Measurements from ENCODE around the gene CCBE1. TPM values are rescaled to one million over a fixed set of nuclear protein-coding genes. Genes with fewer than 3 reads are reported as not detected.

Gene CCBE1
- 1 to 10 TPM; 2.2 to 7.7 (median 4.1) TPM for total RNA-seq

GRCh38 chr18:59697236-59697932 lies at the start of gene CCBE1:
TSS of gene CCBE1 (minus strand) at chr18:59697423.
- WGBS, 2 donors (ENCODE audit: low coverage in 1 of 2) = 1 to 3% methylated on average over 4 to 21 of the region's 46 CpGs
- peaks cover 0 to 32% (median 16%) of the 10 kb centered on the region in 3 donors for H3K4me1 ChIP-seq

DNA sequence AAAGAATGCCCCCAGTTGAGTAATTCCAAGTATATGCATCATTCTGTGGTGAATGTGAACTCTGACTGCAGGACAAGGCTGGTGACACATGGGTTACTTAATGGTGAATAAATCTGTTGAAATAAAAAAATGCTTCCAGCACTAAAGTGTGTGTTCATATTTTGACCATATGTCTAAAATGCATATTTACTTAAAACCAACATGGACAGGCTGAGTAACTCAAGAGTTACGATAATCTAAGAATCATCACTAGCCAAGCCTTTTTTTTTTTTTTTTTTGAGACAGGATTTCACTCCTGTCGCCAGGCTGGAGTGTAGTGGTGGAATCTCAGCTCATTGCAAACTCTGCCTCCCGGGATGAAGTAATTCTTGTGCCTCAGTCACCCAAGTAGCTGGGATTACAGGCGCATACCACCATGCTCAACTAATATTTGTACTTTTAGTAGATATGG lies 47.1 kb upstream of the CCBE1 start:
- peaks cover 0 to 7% (median 0%) of the 10 kb centered on the region in 3 donors for H3K9me3 ChIP-seq
- no peak overlapping the region for H3K27ac ChIP-seq
- ATAC-seq = no peak
- TF ChIP-seq POLR2AphosphoS5 (IDR thresholded peaks at IDR 0.05) (no peak), EP300 (IDR thresholded peaks at IDR 0.05) (no peak), POLR2A (IDR thresholded peaks at IDR 0.05) (no peak)
- TF ChIP-seq, protein P1, sequence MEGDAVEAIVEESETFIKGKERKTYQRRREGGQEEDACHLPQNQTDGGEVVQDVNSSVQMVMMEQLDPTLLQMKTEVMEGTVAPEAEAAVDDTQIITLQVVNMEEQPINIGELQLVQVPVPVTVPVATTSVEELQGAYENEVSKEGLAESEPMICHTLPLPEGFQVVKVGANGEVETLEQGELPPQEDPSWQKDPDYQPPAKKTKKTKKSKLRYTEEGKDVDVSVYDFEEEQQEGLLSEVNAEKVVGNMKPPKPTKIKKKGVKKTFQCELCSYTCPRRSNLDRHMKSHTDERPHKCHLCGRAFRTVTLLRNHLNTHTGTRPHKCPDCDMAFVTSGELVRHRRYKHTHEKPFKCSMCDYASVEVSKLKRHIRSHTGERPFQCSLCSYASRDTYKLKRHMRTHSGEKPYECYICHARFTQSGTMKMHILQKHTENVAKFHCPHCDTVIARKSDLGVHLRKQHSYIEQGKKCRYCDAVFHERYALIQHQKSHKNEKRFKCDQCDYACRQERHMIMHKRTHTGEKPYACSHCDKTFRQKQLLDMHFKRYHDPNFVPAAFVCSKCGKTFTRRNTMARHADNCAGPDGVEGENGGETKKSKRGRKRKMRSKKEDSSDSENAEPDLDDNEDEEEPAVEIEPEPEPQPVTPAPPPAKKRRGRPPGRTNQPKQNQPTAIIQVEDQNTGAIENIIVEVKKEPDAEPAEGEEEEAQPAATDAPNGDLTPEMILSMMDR (IDR thresholded peaks at IDR 0.05) = no peak
- 50 to 67% methylated on average over 2 to 4 of the region's 4 CpGs for WGBS, 2 donors (ENCODE audit: low coverage in 1 of 2)
- H3K4me3 ChIP-seq = no peak overlapping the region
- no peaks in the 10 kb centered on the region for H3K36me3 ChIP-seq
- no peaks in the 10 kb centered on the region for H3K4me1 ChIP-seq
- H3K27me3 ChIP-seq = no peaks in the 10 kb centered on the region

More at GRCh38 chr18:59697236-59697932, at the start of gene CCBE1:
- Histone ChIP-seq H3K36me3 (no peaks in the 10 kb centered on the region), H3K27ac (peak within 1 kb of the TSS in 1 of 4 donors; percentile 19), H3K27me3 (peaks cover 55% of the 10 kb centered on the region), H3K4me3 (peak within 1 kb of the TSS; percentile 16 to 53), H3K9me3 (no peaks in the 10 kb centered on the region)
- TF ChIP-seq, protein P1 (IDR thresholded peaks at IDR 0.05) = peak; percentile 29 to 86 (median 51)
- TF ChIP-seq POLR2A (IDR thresholded peaks at IDR 0.05) (no peak), EP300 (IDR thresholded peaks at IDR 0.05) (no peak), POLR2AphosphoS5 (IDR thresholded peaks at IDR 0.05) (no peak)
- peak; percentile 85 for ATAC-seq

DNA sequence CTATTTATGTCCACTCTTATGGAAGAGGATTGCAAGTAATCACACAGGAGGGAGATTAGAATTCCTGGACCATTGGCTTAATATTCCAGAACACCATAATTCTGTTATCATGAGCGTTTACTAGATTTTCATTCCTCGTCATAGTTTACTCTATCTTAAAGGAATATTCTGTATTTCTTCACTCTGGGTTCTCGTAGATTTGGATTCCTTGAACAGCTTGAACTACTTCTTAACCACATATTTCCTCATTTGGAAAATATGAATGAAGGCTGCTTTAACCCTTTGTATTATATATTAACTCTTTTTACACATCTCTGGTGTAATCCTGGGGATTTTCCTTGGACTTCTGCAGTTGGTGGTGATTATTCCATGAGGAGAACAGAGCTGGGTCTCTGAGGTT lies 46.3 kb upstream of the CCBE1 start:
- H3K4me1 ChIP-seq = no peaks in the 10 kb centered on the region
- no peaks in the 10 kb centered on the region for H3K27me3 ChIP-seq
- TF ChIP-seq POLR2A (IDR thresholded peaks at IDR 0.05) (no peak), POLR2AphosphoS5 (IDR thresholded peaks at IDR 0.05) (no peak), EP300 (IDR thresholded peaks at IDR 0.05) (no peak)
- TF ChIP-seq, protein P1 (IDR thresholded peaks at IDR 0.05) = no peak
- peaks cover 0 to 7% (median 0%) of the 10 kb centered on the region in 3 donors for H3K9me3 ChIP-seq
- no peaks in the 10 kb centered on the region for H3K36me3 ChIP-seq
- H3K4me3 ChIP-seq = no peak overlapping the region
- no peak overlapping the region for H3K27ac ChIP-seq
- WGBS, 2 donors (ENCODE audit: low coverage in 1 of 2) = 59 to 87% methylated on average over 2 to 3 of the region's 3 CpGs
- no peak for ATAC-seq

DNA sequence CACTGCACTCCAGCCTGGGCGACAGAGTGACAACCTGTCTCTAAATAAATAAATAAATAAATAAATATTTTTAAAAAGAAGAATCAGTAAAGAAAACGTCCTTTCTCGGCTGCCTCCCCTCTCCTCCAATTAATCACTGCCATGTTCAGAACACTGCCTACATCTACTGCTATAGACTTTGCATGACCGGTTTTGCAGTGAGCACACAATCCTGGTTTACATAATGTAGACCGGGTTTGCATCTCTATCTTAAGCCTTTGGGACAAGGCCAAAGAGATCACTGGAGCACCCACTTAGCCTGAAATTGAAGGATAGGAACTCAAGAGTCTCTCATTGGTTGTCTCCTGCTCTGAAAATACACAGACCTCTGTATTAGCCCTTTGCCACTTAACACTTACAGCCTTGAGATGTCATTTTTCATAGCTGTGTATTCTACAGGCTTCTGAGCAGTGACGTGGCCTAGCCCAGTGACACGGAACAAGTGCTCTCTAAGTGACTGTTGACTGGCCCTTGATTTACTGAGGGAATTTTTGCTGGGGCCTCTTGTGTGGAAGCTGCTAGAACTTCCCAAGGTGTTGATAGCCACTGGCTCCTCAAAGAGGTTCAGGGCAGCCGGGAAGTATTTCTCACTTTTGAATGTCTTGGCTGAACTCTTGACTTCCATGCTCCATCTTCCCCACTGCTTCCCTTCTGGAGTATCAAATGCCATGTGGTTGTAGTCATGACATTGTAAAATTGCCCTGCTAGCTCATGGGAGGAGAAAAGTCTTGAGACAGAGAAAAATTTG lies 45.3 kb upstream of the CCBE1 start:
- H3K4me3 ChIP-seq = no peak overlapping the region
- H3K27ac ChIP-seq = no peak overlapping the region
- WGBS, 2 donors (ENCODE audit: low coverage in 1 of 2) = 66 to 68% methylated on average over 5 to 8 of the region's 8 CpGs
- peak; percentile 14 for TF ChIP-seq POLR2AphosphoS5 (IDR thresholded peaks at IDR 0.05)
- no peak for TF ChIP-seq EP300 (IDR thresholded peaks at IDR 0.05)
- no peak for ATAC-seq
- H3K27me3 ChIP-seq = no peaks in the 10 kb centered on the region
- H3K9me3 ChIP-seq = peaks cover 0 to 17% (median 0%) of the 10 kb centered on the region in 3 donors
- no peaks in the 10 kb centered on the region for H3K36me3 ChIP-seq
- H3K4me1 ChIP-seq = no peaks in the 10 kb centered on the region

GRCh38 chr18:59740141-59740540 lies 42.9 kb upstream of the CCBE1 start:
- H3K36me3 ChIP-seq = no peaks in the 10 kb centered on the region
- peaks cover 0 to 11% (median 0%) of the 10 kb centered on the region in 3 donors for H3K9me3 ChIP-seq
- H3K4me1 ChIP-seq = no peaks in the 10 kb centered on the region
- H3K4me3 ChIP-seq = no peak overlapping the region
- TF ChIP-seq EP300 (IDR thresholded peaks at IDR 0.05) = no peak
- TF ChIP-seq POLR2A (IDR thresholded peaks at IDR 0.05) = no peak
- no peak for ATAC-seq
- no peaks in the 10 kb centered on the region for H3K27me3 ChIP-seq
- no peak overlapping the region for H3K27ac ChIP-seq
